Naive thymus-derived CD4-positive, alpha-beta T cell (primary cell): ENCODE results near the gene TMEM132D. TPM values are rescaled to one million over a fixed set of nuclear protein-coding genes. Genes with fewer than 3 reads are reported as not detected.

Source experiments
- ATAC-seq: fragments of 150-1000 bp; cut with Tn5 transposase; 2 replicates; pipeline ENCODE4 v1.10.0; 2021; ENCODE audit warnings: mild to moderate bottlenecking, moderate library complexity
- CTCF ChIA-PET: fragments of 350-600 bp; sonication (Branson Sonifier 250); formaldehyde crosslinking; loops from one replicate; lab custom pipeline; 2021; ENCODE audit warnings: antibody characterized with exemption; lab: Charles Lee
- POLR2A ChIA-PET: fragments of 350-600 bp; sonication (Branson Sonifier 250); formaldehyde crosslinking; loops from one replicate; lab custom pipeline; 2021; ENCODE audit warnings: antibody characterized with exemption, inconsistent platforms; lab: Charles Lee
- DNase-seq, 9 donors: peaks; one replicate each; pipeline versions ENCODE4 v3.0.0 to v3.0.0-alpha.2; 2020 to 2022; ENCODE audit warnings: mixed read lengths in 1 of 9
- H3K27ac ChIP-seq: one replicate; pipeline ENCODE4 v1.7.0; 2013; ENCODE audit warnings: mild to moderate bottlenecking, low read depth, low read length, moderate library complexity
- H3K27me3 ChIP-seq, 2 donors: one replicate each; pipeline ENCODE4 v1.7.0; 2013; ENCODE audit warnings: low read length in 2 of 2, mild to moderate bottlenecking in 2 of 2, moderate library complexity in 2 of 2; ENCODE audit not compliant: control insufficient read depth in 2 of 2, insufficient read depth in 2 of 2
- H3K36me3 ChIP-seq, 3 experiments: 1 replicate in 2 of 3; 2 replicates in 1 of 3; pipeline ENCODE4 v1.7.0; 2013; ENCODE audit warnings: low read length in 3 of 3, mild to moderate bottlenecking in 3 of 3, moderate library complexity in 1 of 3; ENCODE audit not compliant: insufficient read depth in 3 of 3, control insufficient read depth in 2 of 3
- H3K4me1 ChIP-seq, 2 donors: one replicate each; pipeline ENCODE4 v1.7.0; 2013; ENCODE audit warnings: low read length in 2 of 2, mild to moderate bottlenecking in 2 of 2, moderate library complexity in 1 of 2; ENCODE audit not compliant: control insufficient read depth in 2 of 2, insufficient read depth in 2 of 2
- H3K4me3 ChIP-seq: 2 replicates; pipeline ENCODE4 v1.7.0; 2013; ENCODE audit warnings: mild to moderate bottlenecking, low read length
- H3K9me3 ChIP-seq, 3 experiments: 1 replicate in 2 of 3; 2 replicates in 1 of 3; pipeline ENCODE4 v1.7.0; 2013; ENCODE audit warnings: low read length in 3 of 3; ENCODE audit not compliant: control insufficient read depth in 2 of 3
- H3K27ac Mint-ChIP-seq, 9 donors: one replicate each; pipeline ENCODE4 v1.8.0; 2020 to 2022; ENCODE audit warnings: mixed read lengths in 9 of 9, mild to moderate bottlenecking in 8 of 9, moderate library complexity in 5 of 9, inconsistent platforms in 2 of 9
- H3K27me3 Mint-ChIP-seq, 5 donors: one replicate each; pipeline ENCODE4 v1.8.0; 2021 to 2022; ENCODE audit warnings: mixed read lengths in 5 of 5, mild to moderate bottlenecking in 1 of 5
- H3K36me3 Mint-ChIP-seq, 5 donors: one replicate each; pipeline ENCODE4 v1.8.0; 2020 to 2022; ENCODE audit warnings: mixed read lengths in 5 of 5, mild to moderate bottlenecking in 3 of 5, inconsistent platforms in 1 of 5
- H3K4me1 Mint-ChIP-seq, 7 donors: one replicate each; pipeline ENCODE4 v1.8.0; 2020 to 2022; ENCODE audit warnings: mixed read lengths in 7 of 7, mild to moderate bottlenecking in 3 of 7, inconsistent platforms in 1 of 7
- H3K4me3 Mint-ChIP-seq, 10 donors: one replicate each; pipeline ENCODE4 v1.8.0; 2020 to 2022; ENCODE audit warnings: mild to moderate bottlenecking in 10 of 10, mixed read lengths in 10 of 10, moderate library complexity in 6 of 10, inconsistent platforms in 2 of 10
- H3K9me3 Mint-ChIP-seq, 11 donors: one replicate each; pipeline ENCODE4 v1.8.0; 2020 to 2022; ENCODE audit warnings: mixed read lengths in 11 of 11, mild to moderate bottlenecking in 4 of 11, inconsistent platforms in 1 of 11, moderate library complexity in 1 of 11
- intact Hi-C, 2 donors: fragments of 100-400 bp; cut with micrococcal nuclease; formaldehyde crosslinking; loops; one replicate each; pipeline ENCODE4 v1.15.1; 2023
- polyA plus RNA-seq, 2 donors: library from polyadenylated mRNA; unstranded; fragments of 300-500 nt; fragmentation: Illumina TruSeq; gene quantifications; one replicate each; pipeline ENCODE4 v1.2.3, GENCODE V29; 2021
- total RNA-seq, 6 experiments: library from RNA in 5 of 6; stranded (reverse) in 5 of 6; gene quantifications; 1 replicate in 5 of 6; 2 replicates in 1 of 6; pipeline ENCODE4 v1.2.3 and lab custom pipeline; 2021 to 2026

The TMEM132D gene
- total and polyA plus RNA-seq, 7 experiments from 2014 or later, result not detected

DNA sequence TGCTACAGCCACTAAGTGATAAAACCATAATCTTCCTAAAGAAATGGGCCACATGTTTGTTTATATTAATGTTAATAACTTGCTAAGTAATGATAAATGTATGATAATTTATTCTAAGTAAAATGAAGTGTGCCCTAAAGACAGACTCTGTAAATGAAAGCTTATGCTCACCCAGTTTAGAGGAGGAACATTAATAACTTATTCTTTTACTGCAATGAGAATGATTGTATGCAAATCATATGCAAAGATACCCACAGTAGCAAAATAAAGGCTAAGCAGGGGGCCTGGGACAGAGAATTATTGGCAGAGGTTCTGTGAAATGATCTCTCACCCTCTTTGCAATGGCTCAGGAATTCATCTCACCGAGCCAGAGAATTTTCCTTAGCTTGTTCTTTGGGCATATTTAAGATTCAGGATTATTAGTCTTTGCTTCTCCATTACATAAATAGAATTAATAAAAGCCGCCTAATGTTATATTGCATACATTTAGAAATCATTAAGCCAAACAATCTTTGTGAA is 75.9 kb downstream of the TMEM132D start:
- ChIA-PET POLR2A (no interaction called here), CTCF (no interaction called here)
- H3K36me3 ChIP-seq, result no peaks in the 10 kb centered on the region
- no peak overlapping the region for H3K27ac Mint-ChIP-seq
- H3K4me1 ChIP-seq, result no peaks in the 10 kb centered on the region
- H3K4me3 Mint-ChIP-seq, result no peak overlapping the region
- no peak for ATAC-seq
- no peak for DNase-seq
- H3K36me3 Mint-ChIP-seq, result no peaks in the 10 kb centered on the region
- intact Hi-C loops, result no loop called here
- no peaks in the 10 kb centered on the region for H3K9me3 ChIP-seq
- no peak overlapping the region for H3K4me3 ChIP-seq
- no peaks in the 10 kb centered on the region for H3K27me3 Mint-ChIP-seq
- H3K4me1 Mint-ChIP-seq, result no peaks in the 10 kb centered on the region
- H3K9me3 Mint-ChIP-seq, result peaks cover 0 to 20% (median 3%) of the 10 kb centered on the region in 11 donors
- H3K27ac ChIP-seq, result no peak overlapping the region
- no peaks in the 10 kb centered on the region for H3K27me3 ChIP-seq

DNA sequence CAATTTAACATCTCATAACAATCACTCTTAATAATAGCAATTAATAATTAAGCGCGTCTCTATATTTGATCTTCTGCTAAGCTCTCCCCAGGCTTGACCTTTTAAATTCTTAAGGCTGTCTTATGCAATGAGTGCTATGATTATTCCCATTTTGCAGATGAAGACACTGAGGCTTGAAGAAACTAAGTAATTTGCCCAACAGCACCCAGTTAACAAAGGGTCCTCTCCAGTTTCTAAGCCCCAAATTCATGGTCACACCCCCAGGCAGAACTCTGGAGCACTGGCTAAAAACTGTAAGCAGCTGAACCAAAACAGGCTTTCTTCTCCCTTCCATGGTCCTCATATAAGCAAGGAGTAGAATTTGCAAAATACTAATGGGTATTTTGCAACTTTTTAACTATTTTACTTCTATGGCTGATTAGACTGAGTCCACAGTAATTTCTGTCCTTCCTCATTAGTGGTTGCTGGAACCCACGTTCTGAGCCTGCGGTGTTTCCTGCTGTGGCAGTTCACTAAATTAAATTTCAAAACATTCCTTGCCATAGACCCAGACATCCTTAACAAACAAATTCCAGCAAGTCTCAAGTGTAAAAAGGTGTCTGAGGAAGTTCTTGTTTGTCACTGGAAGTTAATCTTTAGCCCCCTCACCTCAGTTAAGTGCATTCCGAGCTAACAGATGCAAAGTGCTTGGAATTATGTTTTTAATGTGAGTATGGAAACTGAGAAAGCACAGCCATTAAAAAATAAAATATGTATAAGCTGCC is 76.5 kb downstream of the TMEM132D start:
- H3K36me3 ChIP-seq, result no peaks in the 10 kb centered on the region
- peaks cover 0 to 17% (median 4%) of the 10 kb centered on the region in 11 donors for H3K9me3 Mint-ChIP-seq
- CTCF ChIA-PET, result no interaction called here
- H3K27ac Mint-ChIP-seq, result no peak overlapping the region
- no peak overlapping the region for H3K27ac ChIP-seq
- no peaks in the 10 kb centered on the region for H3K27me3 Mint-ChIP-seq
- H3K36me3 Mint-ChIP-seq, result no peaks in the 10 kb centered on the region
- no peak for DNase-seq
- H3K27me3 ChIP-seq, result no peaks in the 10 kb centered on the region
- H3K4me3 ChIP-seq, result no peak overlapping the region
- intact Hi-C loops, result no loop called here
- H3K4me1 ChIP-seq, result no peaks in the 10 kb centered on the region
- ATAC-seq, result no peak
- POLR2A ChIA-PET, result no interaction called here
- no peak overlapping the region for H3K4me3 Mint-ChIP-seq
- H3K9me3 ChIP-seq, result no peaks in the 10 kb centered on the region
- H3K4me1 Mint-ChIP-seq, result no peaks in the 10 kb centered on the region

- no peaks in the 10 kb centered on the region for H3K27me3 ChIP-seq
- H3K36me3 ChIP-seq, result no peaks in the 10 kb centered on the region
- no peaks in the 10 kb centered on the region for H3K27me3 Mint-ChIP-seq
- H3K9me3 Mint-ChIP-seq, result peaks cover 0 to 22% (median 4%) of the 10 kb centered on the region in 11 donors
- H3K4me3 Mint-ChIP-seq, result no peak overlapping the region
- ATAC-seq (no peak), DNase-seq (no peak)
- no peaks in the 10 kb centered on the region for H3K4me1 ChIP-seq
- ChIA-PET CTCF (no interaction called here), POLR2A (no interaction called here)
- no peak overlapping the region for H3K27ac ChIP-seq
- H3K36me3 Mint-ChIP-seq, result no peaks in the 10 kb centered on the region
- intact Hi-C loops, result no loop called here
- H3K9me3 ChIP-seq, result no peaks in the 10 kb centered on the region
- H3K4me3 ChIP-seq, result no peak overlapping the region
- no peaks in the 10 kb centered on the region for H3K4me1 Mint-ChIP-seq
- H3K27ac Mint-ChIP-seq, result no peak overlapping the region
Observed at GRCh38 chr12:129826273-129826672, 77.6 kb downstream of the TMEM132D start.

DNA sequence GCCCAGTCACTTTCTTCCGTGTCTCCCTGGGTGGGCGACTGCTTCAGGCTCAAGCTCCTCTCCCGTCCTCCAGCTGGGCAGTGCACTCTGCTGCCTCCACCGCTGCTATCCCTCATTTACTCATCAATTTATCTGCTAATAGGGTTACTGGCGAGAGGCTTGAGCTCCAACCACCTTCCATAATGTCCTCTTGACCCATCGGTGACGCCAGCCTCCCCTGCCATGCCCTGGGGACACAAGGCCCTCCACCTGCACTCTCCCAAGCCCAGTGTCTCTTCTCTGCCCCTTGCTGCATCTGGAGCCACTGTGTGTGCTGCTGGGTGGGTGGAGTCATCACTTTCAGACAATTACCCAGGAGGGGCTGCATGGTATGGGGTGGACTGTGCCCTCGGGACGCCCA is 78.5 kb downstream of the TMEM132D start:
- no peak for ATAC-seq
- POLR2A ChIA-PET, result no interaction called here
- Histone ChIP-seq H3K36me3 (no peaks in the 10 kb centered on the region), H3K9me3 (no peaks in the 10 kb centered on the region), H3K27ac (no peak overlapping the region), H3K4me3 (no peak overlapping the region), H3K4me1 (no peaks in the 10 kb centered on the region), H3K27me3 (no peaks in the 10 kb centered on the region)
- Mint-ChIP-seq H3K27me3 (no peaks in the 10 kb centered on the region), H3K4me1 (no peaks in the 10 kb centered on the region), H3K9me3 (peaks cover 0 to 22% (median 4%) of the 10 kb centered on the region in 11 donors), H3K36me3 (no peaks in the 10 kb centered on the region), H3K4me3 (no peak overlapping the region), H3K27ac (no peak overlapping the region)
- CTCF ChIA-PET, result no interaction called here
- intact Hi-C loops, result no loop called here
- DNase-seq, result no peak

DNA sequence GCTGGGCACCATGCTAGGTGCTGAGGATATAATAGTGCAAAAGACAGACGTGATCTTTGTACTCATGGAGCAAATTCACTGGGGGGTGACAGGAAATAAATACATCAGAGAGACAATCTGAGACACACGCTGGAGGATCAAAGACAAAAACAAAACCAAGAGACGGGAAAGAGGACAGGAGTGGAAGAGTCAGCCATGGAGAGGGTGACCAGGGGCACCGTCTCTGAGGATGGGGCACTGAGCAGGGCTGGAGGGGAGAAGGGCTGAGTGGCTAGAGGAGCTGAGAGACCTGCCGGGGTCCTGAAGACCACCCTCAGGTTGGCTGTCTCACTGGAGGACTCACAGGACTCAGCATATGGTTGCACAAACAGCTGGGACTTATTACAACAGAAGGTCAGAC is 81.9 kb downstream of the TMEM132D start:
- Mint-ChIP-seq H3K27ac (no peak overlapping the region), H3K9me3 (peaks cover 0 to 14% (median 3%) of the 10 kb centered on the region in 11 donors), H3K4me1 (no peaks in the 10 kb centered on the region), H3K36me3 (no peaks in the 10 kb centered on the region), H3K27me3 (no peaks in the 10 kb centered on the region), H3K4me3 (no peak overlapping the region)
- H3K4me3 ChIP-seq, result no peak overlapping the region
- ChIA-PET POLR2A (no interaction called here), CTCF (no interaction called here)
- H3K27me3 ChIP-seq, result no peaks in the 10 kb centered on the region
- no peaks in the 10 kb centered on the region for H3K4me1 ChIP-seq
- H3K9me3 ChIP-seq, result no peaks in the 10 kb centered on the region
- H3K36me3 ChIP-seq, result no peaks in the 10 kb centered on the region
- no peak overlapping the region for H3K27ac ChIP-seq
- DNase-seq, result no peak
- intact Hi-C loops, result no loop called here
- peak; percentile 10 for ATAC-seq

DNA sequence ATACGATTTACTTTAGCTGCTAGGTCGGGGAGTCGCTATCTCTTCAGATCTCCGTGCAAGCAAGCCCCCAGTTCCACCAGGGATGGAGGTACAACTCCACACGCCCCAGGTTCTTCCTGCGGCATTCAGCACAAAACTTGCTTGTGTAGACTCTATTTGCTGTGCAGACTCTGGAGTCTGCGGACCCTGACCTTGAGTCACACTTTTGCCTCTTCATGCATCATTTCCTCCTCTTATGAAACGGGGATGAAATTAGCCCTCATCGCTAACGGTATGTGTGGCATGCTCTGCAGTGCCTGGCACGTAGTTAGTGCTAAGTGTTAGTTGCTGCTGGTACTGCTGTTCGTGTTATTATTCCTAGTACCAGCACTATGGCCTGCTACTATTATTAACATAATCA is 84.4 kb downstream of the TMEM132D start:
- H3K27me3 ChIP-seq, result no peaks in the 10 kb centered on the region
- Mint-ChIP-seq H3K27ac (no peak overlapping the region), H3K36me3 (no peaks in the 10 kb centered on the region), H3K4me3 (no peak overlapping the region), H3K27me3 (no peaks in the 10 kb centered on the region), H3K9me3 (peaks cover 0 to 10% (median 1%) of the 10 kb centered on the region in 11 donors), H3K4me1 (no peaks in the 10 kb centered on the region)
- H3K27ac ChIP-seq, result no peak overlapping the region
- CTCF ChIA-PET, result no interaction called here
- POLR2A ChIA-PET, result no interaction called here
- H3K36me3 ChIP-seq, result no peaks in the 10 kb centered on the region
- intact Hi-C loops, result no loop called here
- no peaks in the 10 kb centered on the region for H3K4me1 ChIP-seq
- DNase-seq (no peak), ATAC-seq (no peak)
- H3K9me3 ChIP-seq, result no peaks in the 10 kb centered on the region
- H3K4me3 ChIP-seq, result no peak overlapping the region

GRCh38 chr12:129815846-129816245 is 88.0 kb downstream of the TMEM132D start:
- Mint-ChIP-seq H3K27me3 (no peaks in the 10 kb centered on the region), H3K9me3 (peaks cover 0 to 5% (median 0%) of the 10 kb centered on the region in 11 donors), H3K36me3 (no peaks in the 10 kb centered on the region), H3K4me1 (no peaks in the 10 kb centered on the region), H3K4me3 (no peak overlapping the region), H3K27ac (no peak overlapping the region)
- intact Hi-C loops, result no loop called here
- no peaks in the 10 kb centered on the region for H3K36me3 ChIP-seq
- H3K4me1 ChIP-seq, result no peaks in the 10 kb centered on the region
- H3K27me3 ChIP-seq, result no peaks in the 10 kb centered on the region
- H3K4me3 ChIP-seq, result no peak overlapping the region
- POLR2A ChIA-PET, result no interaction called here
- H3K27ac ChIP-seq, result no peak overlapping the region
- no peaks in the 10 kb centered on the region for H3K9me3 ChIP-seq
- CTCF ChIA-PET, result no interaction called here
- ATAC-seq, result no peak
- no peak for DNase-seq
